Activated CD4-positive, alpha-beta memory T cell treated with anti-CD3 and anti-CD28 coated beads for 36 hours (primary cell): Measurements from ENCODE around the gene ARID1A. TPM values are rescaled to one million over a fixed set of nuclear protein-coding genes. Genes with fewer than 3 reads are reported as not detected.

Experiments used
- CTCF ChIA-PET: fragments of 350-600 bp; sonication (Branson Sonifier 250); formaldehyde crosslinking; loops from one replicate; lab custom pipeline; 2021; ENCODE audit warnings: antibody characterized with exemption, inconsistent platforms; lab: Charles Lee
- POLR2A ChIA-PET: fragments of 350-600 bp; sonication (Branson Sonifier 250); formaldehyde crosslinking; loops from one replicate; lab custom pipeline; 2021; ENCODE audit warnings: antibody characterized with exemption; lab: Charles Lee
- DNase-seq: peaks from one replicate; pipeline ENCODE4 v3.0.0-alpha.2; 2020
- H3K27ac Mint-ChIP-seq: one replicate; pipeline ENCODE4 v1.8.0; 2021; ENCODE audit warnings: mixed read lengths
- H3K27me3 Mint-ChIP-seq: one replicate; pipeline ENCODE4 v1.8.0; 2021; ENCODE audit warnings: mixed read lengths
- H3K36me3 Mint-ChIP-seq: one replicate; pipeline ENCODE4 v1.8.0; 2021; ENCODE audit warnings: mixed read lengths
- H3K4me1 Mint-ChIP-seq: one replicate; pipeline ENCODE4 v1.8.0; 2021; ENCODE audit warnings: low read depth, mixed read lengths
- H3K4me3 Mint-ChIP-seq: one replicate; pipeline ENCODE4 v1.8.0; 2021; ENCODE audit warnings: mild to moderate bottlenecking, mixed read lengths
- H3K9me3 Mint-ChIP-seq: one replicate; pipeline ENCODE4 v1.8.0; 2021; ENCODE audit warnings: mixed read lengths
- intact Hi-C: fragments of 100-400 bp; cut with micrococcal nuclease; formaldehyde crosslinking; loops from one replicate; pipeline ENCODE4 v1.15.1; 2023
- total RNA-seq, 2 experiments: library from RNA; stranded (reverse); gene quantifications; one replicate each; pipeline ENCODE4 v1.2.3, GENCODE V29; 2021

Gene ARID1A
- total RNA-seq, 2 experiments from 2014 or later: 64.3 to 67.8 TPM

GRCh38 chr1:26767714-26768113 is 71.9 kb downstream of the ARID1A start:
- Mint-ChIP-seq H3K4me3 (no peak overlapping the region), H3K36me3 (peaks cover 64% of the 10 kb centered on the region), H3K27ac (peak overlapping the region; percentile 75), H3K4me1 (peaks cover 31% of the 10 kb centered on the region), H3K27me3 (no peaks in the 10 kb centered on the region), H3K9me3 (no peaks in the 10 kb centered on the region)
- CTCF ChIA-PET: interaction anchor here (1.8 to 2.2 kb wide), 2 partner anchors 90 to 165 kb away, joined by 4 to 8 read pairs; no protein-coding TSS in a partner anchor
- DNase-seq: no peak
- intact Hi-C loops: no loop called here
- POLR2A ChIA-PET: interaction anchor here (2.1 kb wide), 1 partner anchor 21 kb away, joined by 4 read pairs; no protein-coding TSS in a partner anchor

- ChIA-PET CTCF (interaction anchor here (0.6 to 2.2 kb wide), 3 partner anchors 12 to 166 kb away, joined by 3 to 8 read pairs (median 4); no protein-coding TSS in a partner anchor), POLR2A (interaction anchor here (1.1 kb wide), 1 partner anchor 14 kb away, joined by 3 read pairs; no protein-coding TSS in a partner anchor)
- no peak for DNase-seq
- intact Hi-C loops: no loop called here
- Mint-ChIP-seq H3K36me3 (peaks cover 68% of the 10 kb centered on the region), H3K27me3 (no peaks in the 10 kb centered on the region), H3K9me3 (no peaks in the 10 kb centered on the region), H3K4me3 (no peak overlapping the region), H3K27ac (peak overlapping the region; percentile 26), H3K4me1 (peaks cover 31% of the 10 kb centered on the region)
These were observed 72.9 kb downstream of the ARID1A start for GRCh38 chr1:26768755-26769154.

GRCh38 chr1:26771285-26771642 is 75.4 kb downstream of the ARID1A start:
- peaks cover 28% of the 10 kb centered on the region for H3K4me1 Mint-ChIP-seq
- peaks cover 82% of the 10 kb centered on the region for H3K36me3 Mint-ChIP-seq
- ChIA-PET POLR2A (interaction anchor here (1.2 to 1.3 kb wide), 5 partner anchors 15 to 78 kb away, joined by 3 to 4 read pairs (median 4); no protein-coding TSS in a partner anchor), CTCF (interaction anchor here (1.4 to 2.0 kb wide), 2 partner anchors 18 to 168 kb away, joined by 5 to 9 read pairs; no protein-coding TSS in a partner anchor)
- peak; percentile 19 for DNase-seq
- no peak overlapping the region for H3K4me3 Mint-ChIP-seq
- H3K27me3 Mint-ChIP-seq: no peaks in the 10 kb centered on the region
- H3K9me3 Mint-ChIP-seq: no peaks in the 10 kb centered on the region
- intact Hi-C loops: loop anchor here (2.0 kb wide), 1 partner anchor 16 kb away; the partner anchor contains the start of gene PIGV
- peak overlapping the region; percentile 80 for H3K27ac Mint-ChIP-seq

GRCh38 chr1:26771643-26772321 is 76.0 kb downstream of the ARID1A start:
- intact Hi-C loops: loop anchor here (2.0 kb wide), 1 partner anchor 15 kb away; the partner anchor contains the start of gene PIGV
- POLR2A ChIA-PET: interaction anchor here (1.2 to 1.3 kb wide), 5 partner anchors 14 to 78 kb away, joined by 3 to 4 read pairs (median 4); no protein-coding TSS in a partner anchor
- no peaks in the 10 kb centered on the region for H3K27me3 Mint-ChIP-seq
- CTCF ChIA-PET: interaction anchor here (0.6 to 2.0 kb wide), 5 partner anchors 17 to 230 kb away, joined by 3 to 9 read pairs (median 5); no protein-coding TSS in a partner anchor
- H3K36me3 Mint-ChIP-seq: peaks cover 81% of the 10 kb centered on the region
- peak; percentile 63 for DNase-seq
- no peak overlapping the region for H3K4me3 Mint-ChIP-seq
- H3K4me1 Mint-ChIP-seq: peaks cover 28% of the 10 kb centered on the region
- H3K27ac Mint-ChIP-seq: peak overlapping the region; percentile 80
- no peaks in the 10 kb centered on the region for H3K9me3 Mint-ChIP-seq

- H3K4me3 Mint-ChIP-seq: no peak overlapping the region
- peak overlapping the region; percentile 80 for H3K27ac Mint-ChIP-seq
- no peaks in the 10 kb centered on the region for H3K9me3 Mint-ChIP-seq
- intact Hi-C loops: no loop called here
- DNase-seq: no peak
- POLR2A ChIA-PET: interaction anchor here (1.2 to 1.3 kb wide), 2 partner anchors 16 to 28 kb away, joined by 4 read pairs; no protein-coding TSS in a partner anchor
- no peaks in the 10 kb centered on the region for H3K27me3 Mint-ChIP-seq
- peaks cover 22% of the 10 kb centered on the region for H3K4me1 Mint-ChIP-seq
- CTCF ChIA-PET: interaction anchor here (0.6 to 2.0 kb wide), 3 partner anchors 18 to 170 kb away, joined by 3 to 9 read pairs (median 5); no protein-coding TSS in a partner anchor
- peaks cover 79% of the 10 kb centered on the region for H3K36me3 Mint-ChIP-seq
These were observed 76.9 kb downstream of the ARID1A start for GRCh38 chr1:26772687-26773086.

- peak overlapping the region; percentile 13 for H3K27ac Mint-ChIP-seq
- H3K4me3 Mint-ChIP-seq: no peak overlapping the region
- no peaks in the 10 kb centered on the region for H3K9me3 Mint-ChIP-seq
- ChIA-PET POLR2A (no interaction called here), CTCF (no interaction called here)
- peaks cover 23% of the 10 kb centered on the region for H3K4me1 Mint-ChIP-seq
- intact Hi-C loops: no loop called here
- H3K27me3 Mint-ChIP-seq: no peaks in the 10 kb centered on the region
- peaks cover 78% of the 10 kb centered on the region for H3K36me3 Mint-ChIP-seq
- DNase-seq: no peak
These were observed 78.6 kb downstream of the ARID1A start for GRCh38 chr1:26774462-26774861.

GRCh38 chr1:26775666-26776065 is 79.9 kb downstream of the ARID1A start:
- intact Hi-C loops: no loop called here
- H3K36me3 Mint-ChIP-seq: peaks cover 79% of the 10 kb centered on the region
- ChIA-PET POLR2A (no interaction called here), CTCF (no interaction called here)
- DNase-seq: no peak
- H3K4me3 Mint-ChIP-seq: no peak overlapping the region
- H3K27ac Mint-ChIP-seq: peak overlapping the region; percentile 2
- H3K9me3 Mint-ChIP-seq: no peaks in the 10 kb centered on the region
- no peaks in the 10 kb centered on the region for H3K27me3 Mint-ChIP-seq
- H3K4me1 Mint-ChIP-seq: peaks cover 25% of the 10 kb centered on the region

- Mint-ChIP-seq H3K4me1 (peaks cover 30% of the 10 kb centered on the region), H3K9me3 (no peaks in the 10 kb centered on the region), H3K36me3 (peaks cover 57% of the 10 kb centered on the region), H3K27ac (peak overlapping the region; percentile 11), H3K27me3 (no peaks in the 10 kb centered on the region), H3K4me3 (no peak overlapping the region)
- DNase-seq: no peak
- CTCF ChIA-PET: interaction anchor here (1.8 kb wide), 1 partner anchor 9 kb away, joined by 9 read pairs; the partner anchor contains the start of gene PIGV
- intact Hi-C loops: no loop called here
- POLR2A ChIA-PET: interaction anchor here (0.6 to 1.1 kb wide), 2 partner anchors 17 to 35 kb away, joined by 3 read pairs; no protein-coding TSS in a partner anchor
These were observed 83.4 kb downstream of the ARID1A start for GRCh38 chr1:26779098-26779668.

GRCh38 chr1:26780344-26780957 is 84.6 kb downstream of the ARID1A start:
- ChIA-PET POLR2A (interaction anchor here (0.7 to 1.1 kb wide), 3 partner anchors 35 to 88 kb away, joined by 3 to 4 read pairs (median 4); no protein-coding TSS in a partner anchor), CTCF (interaction anchor here (0.6 to 1.0 kb wide), 2 partner anchors 12 to 181 kb away, joined by 3 read pairs; no protein-coding TSS in a partner anchor)
- Mint-ChIP-seq H3K27me3 (no peaks in the 10 kb centered on the region), H3K36me3 (peaks cover 44% of the 10 kb centered on the region), H3K27ac (no peak overlapping the region), H3K9me3 (no peaks in the 10 kb centered on the region), H3K4me3 (no peak overlapping the region), H3K4me1 (peaks cover 42% of the 10 kb centered on the region)
- DNase-seq: peak; percentile 25
- intact Hi-C loops: no loop called here

- DNase-seq: no peak
- intact Hi-C loops: no loop called here
- Mint-ChIP-seq H3K27ac (peak overlapping the region; percentile 5), H3K36me3 (peaks cover 38% of the 10 kb centered on the region), H3K4me3 (no peak overlapping the region), H3K27me3 (no peaks in the 10 kb centered on the region), H3K4me1 (peaks cover 50% of the 10 kb centered on the region), H3K9me3 (no peaks in the 10 kb centered on the region)
- CTCF ChIA-PET: interaction anchor here (0.6 to 0.7 kb wide), 3 partner anchors 13 to 184 kb away, joined by 3 read pairs; no protein-coding TSS in a partner anchor
- POLR2A ChIA-PET: interaction anchor here (0.7 to 1.1 kb wide), 3 partner anchors 36 to 89 kb away, joined by 3 to 4 read pairs (median 4); no protein-coding TSS in a partner anchor
These were observed 85.5 kb downstream of the ARID1A start for GRCh38 chr1:26781206-26781825.
